Neuronal stem cell (in vitro differentiated cells): ENCODE measurements around the gene LMTK3.
A peak's percentile ranks its signal among the peaks of the same experiment; 100 is the strongest.

ENCODE experiments used
- DNase-seq: peaks from one replicate; pipeline ENCODE4 v3.0.0-alpha.2; 2013; ENCODE audit warnings: low spot score
- H2AFZ ChIP-seq: one replicate; pipeline ENCODE4 v1.6.1; 2013; ENCODE audit warnings: mild to moderate bottlenecking, low read length, inconsistent platforms
- H2AK5ac ChIP-seq: 2 replicates; pipeline ENCODE4 v1.6.1; 2013; ENCODE audit warnings: low read depth, mild to moderate bottlenecking, inconsistent platforms, low read length, moderate library complexity, mixed read lengths
- H2BK120ac ChIP-seq: 2 replicates; pipeline ENCODE4 v1.6.1; 2013; ENCODE audit warnings: low read depth, mild to moderate bottlenecking, inconsistent platforms, low read length, moderate library complexity, mixed read lengths
- H2BK12ac ChIP-seq: one replicate; pipeline ENCODE4 v1.6.1; 2013; ENCODE audit warnings: low read length, inconsistent platforms
- H2BK15ac ChIP-seq: 2 replicates; pipeline ENCODE4 v1.6.1; 2013; ENCODE audit warnings: mild to moderate bottlenecking, low read length, inconsistent platforms, mixed read lengths
- H2BK5ac ChIP-seq: one replicate; pipeline ENCODE4 v1.6.1; 2013; ENCODE audit warnings: inconsistent platforms, mild to moderate bottlenecking, low read length, moderate library complexity
- H3K14ac ChIP-seq: one replicate; pipeline ENCODE4 v1.6.1; 2013; ENCODE audit warnings: low read length, inconsistent platforms
- H3K18ac ChIP-seq: 2 replicates; pipeline ENCODE4 v1.6.1; 2013; ENCODE audit warnings: low read length, inconsistent platforms
- H3K23ac ChIP-seq: 2 replicates; pipeline ENCODE4 v1.6.1; 2013; ENCODE audit warnings: low read depth, mild to moderate bottlenecking, mixed read lengths, low read length, inconsistent platforms; ENCODE audit not compliant: poor library complexity
- H3K27ac ChIP-seq: replicated peaks from 3 replicates; pipeline ENCODE4 v1.5.1; 2013; ENCODE audit warnings: low read length, inconsistent platforms
- H3K27me3 ChIP-seq, 3 experiments: 2 replicates each; pipeline ENCODE4 v1.6.1; 2013; ENCODE audit warnings: low read length in 3 of 3, mild to moderate bottlenecking in 2 of 3, inconsistent platforms in 1 of 3, low read depth in 1 of 3, mixed read lengths in 1 of 3, moderate library complexity in 1 of 3; ENCODE audit not compliant: control insufficient read depth in 3 of 3, insufficient read depth in 3 of 3
- H3K36me3 ChIP-seq, 2 donors: replicated peaks in 1 of 2; 2 replicates each; pipeline ENCODE4 v1.6.1; 2013; ENCODE audit warnings: low read length in 2 of 2; ENCODE audit not compliant: control insufficient read depth in 2 of 2, insufficient read depth in 2 of 2
- H3K4ac ChIP-seq: 2 replicates; pipeline ENCODE4 v1.6.1; 2013; ENCODE audit warnings: inconsistent platforms, mild to moderate bottlenecking, low read length, moderate library complexity
- H3K4me1 ChIP-seq, 2 donors: 1 replicate in 1 of 2; 2 replicates in 1 of 2; pipeline ENCODE4 v1.6.1; 2013; ENCODE audit warnings: low read length in 2 of 2, low read depth in 1 of 2; ENCODE audit not compliant: control insufficient read depth in 2 of 2, insufficient read depth in 1 of 2
- H3K4me2 ChIP-seq: one replicate; pipeline ENCODE4 v1.6.1; 2013; ENCODE audit warnings: mild to moderate bottlenecking, low read length, inconsistent platforms; ENCODE audit not compliant: insufficient read depth, poor library complexity, severe bottlenecking
- H3K4me3 ChIP-seq, 2 donors: 2 replicates each; pipeline ENCODE4 v1.5.1; 2013; ENCODE audit warnings: low read length in 2 of 2, mild to moderate bottlenecking in 2 of 2, inconsistent platforms in 1 of 2, moderate library complexity in 1 of 2
- H3K79me1 ChIP-seq: one replicate; pipeline ENCODE4 v1.6.1; 2013; ENCODE audit warnings: low read depth, mild to moderate bottlenecking, inconsistent platforms, low read length, moderate library complexity
- H3K9ac ChIP-seq: one replicate; pipeline ENCODE4 v1.6.1; 2013; ENCODE audit warnings: mild to moderate bottlenecking, low read depth, low read length, inconsistent platforms; ENCODE audit not compliant: poor library complexity
- H3K9me3 ChIP-seq, 2 donors: replicated peaks in 1 of 2; 2 replicates each; pipeline versions ENCODE3 to v1.6.1; 2013; ENCODE audit warnings: low read length in 2 of 2, mild to moderate bottlenecking in 2 of 2, inconsistent platforms in 1 of 2, low read depth in 1 of 2, mixed read lengths in 1 of 2, moderate library complexity in 1 of 2; ENCODE audit not compliant: control insufficient read depth in 2 of 2, insufficient read depth in 1 of 2
- H4K8ac ChIP-seq: one replicate; pipeline ENCODE4 v1.6.1; 2013; ENCODE audit warnings: low read depth, mild to moderate bottlenecking, inconsistent platforms, low read length, moderate library complexity
- H4K91ac ChIP-seq: one replicate; pipeline ENCODE4 v1.6.1; 2013; ENCODE audit warnings: low read length, low read depth, mild to moderate bottlenecking, inconsistent platforms; ENCODE audit not compliant: poor library complexity
- WGBS, 2 donors: extraction: QIAGEN DNeasy Blood & Tissue Kit; methylation state at CpG; one replicate each; pipeline ENCODE4 v1.1.7; 2013; ENCODE audit warnings: missing lambda C conversion rate in 2 of 2, mixed read lengths in 1 of 2; ENCODE audit not compliant: insufficient read length in 2 of 2, insufficient replicate concordance in 1 of 2; ENCODE audit errors: extremely low coverage in 2 of 2; 5-methylcytosine and 5-hydroxymethylcytosine counted together

Gene LMTK3

DNA sequence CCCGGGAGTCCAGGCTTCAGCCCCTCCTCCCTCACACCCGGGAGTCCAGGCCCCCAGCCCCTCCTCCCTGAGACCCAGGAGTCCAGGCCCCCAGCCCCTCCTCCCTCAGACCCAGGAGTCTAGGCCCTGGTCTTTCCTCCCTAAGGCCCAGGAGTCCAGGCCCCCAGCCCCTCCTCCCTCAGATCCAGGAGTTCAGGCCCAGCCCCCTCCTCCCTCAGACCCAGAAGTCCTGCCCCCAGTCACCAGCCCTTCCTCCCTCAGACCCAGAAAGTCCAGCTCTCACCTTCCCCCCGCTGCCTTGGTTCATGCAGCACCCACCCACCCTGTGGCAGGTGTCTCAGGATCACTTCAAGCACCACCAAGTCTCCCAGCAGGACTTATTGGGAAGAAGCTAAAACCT is 28.3 kb downstream of the LMTK3 start:
- Histone ChIP-seq H4K91ac (no peak overlapping the region), H2AFZ (no peak overlapping the region), H3K18ac (no peak overlapping the region), H2AK5ac (no peak overlapping the region), H3K9ac (no peak overlapping the region), H2BK5ac (no peak overlapping the region), H4K8ac (peak overlapping the region; percentile 82), H3K27me3 (no peaks in the 10 kb centered on the region), H3K4me2 (no peak overlapping the region), H3K23ac (no peak overlapping the region), H2BK12ac (no peak overlapping the region), H3K79me1 (peaks cover 3% of the 10 kb centered on the region), H3K4me1 (no peaks in the 10 kb centered on the region), H3K14ac (no peak overlapping the region), H3K36me3 (peaks cover 18 to 50% of the 10 kb centered on the region in 2 donors), H3K27ac (no peak overlapping the region), H2BK120ac (no peak overlapping the region), H3K9me3 (no peaks in the 10 kb centered on the region), H3K4me3 (no peak overlapping the region), H2BK15ac (no peak overlapping the region), H3K4ac (no peak overlapping the region)
- DNase-seq, result no peak
- WGBS, 2 donors, result no CpG with 5 or more reads among the region's 3 CpGs

DNA sequence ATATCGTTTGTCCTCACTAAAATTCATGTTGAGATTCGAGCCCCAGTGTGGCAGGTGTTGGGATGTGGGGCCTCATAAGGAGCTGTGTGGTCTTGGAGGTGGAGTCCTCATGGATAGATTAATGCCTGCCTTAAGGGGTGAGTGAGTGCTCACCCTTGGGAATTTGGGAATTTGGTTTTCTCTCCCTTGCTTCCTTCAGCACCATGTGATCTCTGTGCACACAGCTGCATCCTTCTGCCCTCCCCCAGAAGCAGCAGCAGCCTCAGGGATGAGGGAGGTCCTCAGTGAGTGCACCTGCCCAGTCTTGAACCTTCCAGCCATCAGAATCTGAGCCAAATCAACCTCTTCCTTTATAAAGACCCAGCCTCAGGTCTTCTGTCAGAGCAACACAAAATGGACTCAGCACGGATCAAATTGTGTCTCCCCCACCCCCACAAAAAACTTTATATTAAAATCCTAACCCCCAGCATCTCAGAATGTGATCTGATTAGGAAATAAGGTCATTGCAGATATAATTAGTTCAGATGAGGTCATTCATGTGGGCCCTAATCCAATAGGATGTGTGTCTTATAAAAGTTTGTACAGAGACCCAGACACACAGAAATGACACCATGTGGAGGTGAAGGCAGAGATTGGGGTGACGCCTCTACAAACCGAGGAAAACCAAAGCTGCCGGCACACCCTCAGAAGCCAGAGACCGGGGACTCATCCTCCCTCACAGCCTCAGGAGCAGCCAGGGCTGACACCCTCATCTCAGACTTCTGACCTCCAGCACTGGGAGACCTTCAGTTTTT is 29.6 kb downstream of the LMTK3 start:
- H3K27me3 ChIP-seq, result no peaks in the 10 kb centered on the region
- WGBS, 2 donors, result no CpG with 5 or more reads among the region's 7 CpGs
- H3K4me2 ChIP-seq, result no peak overlapping the region
- H3K18ac ChIP-seq, result no peak overlapping the region
- H2AFZ ChIP-seq, result no peak overlapping the region
- H2AK5ac ChIP-seq, result no peak overlapping the region
- H3K23ac ChIP-seq, result no peak overlapping the region
- no peak overlapping the region for H4K91ac ChIP-seq
- no peak overlapping the region for H3K27ac ChIP-seq
- peaks cover 3% of the 10 kb centered on the region for H3K79me1 ChIP-seq
- H2BK12ac ChIP-seq, result no peak overlapping the region
- no peak overlapping the region for H2BK120ac ChIP-seq
- H4K8ac ChIP-seq, result no peak overlapping the region
- H3K9me3 ChIP-seq, result no peaks in the 10 kb centered on the region
- no peak overlapping the region for H3K4me3 ChIP-seq
- H3K36me3 ChIP-seq, result peaks cover 26 to 63% of the 10 kb centered on the region in 2 donors
- no peak overlapping the region for H3K14ac ChIP-seq
- no peaks in the 10 kb centered on the region for H3K4me1 ChIP-seq
- no peak overlapping the region for H2BK5ac ChIP-seq
- no peak overlapping the region for H3K4ac ChIP-seq
- no peak overlapping the region for H2BK15ac ChIP-seq
- no peak for DNase-seq
- H3K9ac ChIP-seq, result no peak overlapping the region

DNA sequence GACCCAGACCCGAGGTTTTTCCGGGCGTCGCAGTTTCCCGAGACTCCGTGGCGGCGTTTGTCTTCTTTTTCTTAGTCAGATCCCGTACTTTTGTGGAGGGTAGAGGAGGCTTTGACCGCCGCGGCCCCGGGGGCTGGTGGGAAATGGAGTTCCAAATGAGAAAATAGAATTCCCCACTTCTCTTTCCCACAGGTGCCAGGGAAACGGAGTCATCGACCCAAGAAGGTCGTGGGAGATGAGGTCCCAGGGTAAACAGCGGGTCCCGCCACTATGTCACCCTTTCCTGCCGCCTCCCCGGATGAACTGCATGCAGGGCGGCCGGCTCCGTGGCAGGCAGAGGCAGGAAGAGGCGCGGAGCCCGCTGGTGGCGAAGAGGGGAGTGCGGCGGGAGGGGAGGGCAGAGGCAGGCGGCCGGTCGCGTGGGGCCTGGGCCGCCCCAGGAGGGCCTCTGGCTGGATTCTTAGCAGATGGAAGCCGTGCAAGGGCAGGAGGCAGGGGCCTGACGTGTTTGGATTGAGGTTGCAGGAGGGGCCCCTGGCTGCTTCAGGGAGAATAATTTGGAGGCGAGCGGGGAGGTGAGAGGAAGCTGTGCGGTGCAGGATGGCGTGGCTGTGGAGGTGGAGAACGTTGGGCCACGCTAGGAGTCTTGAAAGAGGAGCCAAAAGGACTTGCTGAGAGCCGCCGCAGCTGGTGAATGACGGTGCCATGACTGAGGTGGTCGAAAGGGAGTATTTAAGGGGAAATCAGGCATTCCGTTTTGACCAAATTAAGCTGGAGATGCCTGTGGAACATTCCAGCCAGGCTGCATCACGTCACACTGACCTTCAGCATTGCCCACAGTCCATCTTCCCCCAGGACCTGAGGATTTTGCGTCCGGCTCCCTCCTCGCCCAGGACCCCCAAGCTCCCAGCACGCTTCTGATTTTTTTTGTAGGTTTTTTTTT is 30.8 kb downstream of the LMTK3 start:
- no peak overlapping the region for H3K4me2 ChIP-seq
- no peak overlapping the region for H2BK12ac ChIP-seq
- peaks cover 36 to 74% of the 10 kb centered on the region in 2 donors for H3K36me3 ChIP-seq
- no peak overlapping the region for H4K8ac ChIP-seq
- H4K91ac ChIP-seq, result no peak overlapping the region
- no peaks in the 10 kb centered on the region for H3K27me3 ChIP-seq
- WGBS, 2 donors, result no CpG with 5 or more reads among the region's 52 CpGs
- H3K4me3 ChIP-seq, result no peak overlapping the region
- no peak overlapping the region for H3K27ac ChIP-seq
- H3K9me3 ChIP-seq, result no peaks in the 10 kb centered on the region
- no peaks in the 10 kb centered on the region for H3K4me1 ChIP-seq
- no peak overlapping the region for H3K4ac ChIP-seq
- peak overlapping the region; percentile 3 for H3K14ac ChIP-seq
- H3K23ac ChIP-seq, result peak overlapping the region; percentile 65
- no peak overlapping the region for H2BK15ac ChIP-seq
- peak overlapping the region; percentile 70 for H3K9ac ChIP-seq
- no peak for DNase-seq
- H3K18ac ChIP-seq, result peak overlapping the region; percentile 57
- H2BK120ac ChIP-seq, result no peak overlapping the region
- peaks cover 3% of the 10 kb centered on the region for H3K79me1 ChIP-seq
- H2BK5ac ChIP-seq, result peak overlapping the region; percentile 22
- H2AK5ac ChIP-seq, result peak overlapping the region; percentile 33
- H2AFZ ChIP-seq, result no peak overlapping the region

DNA sequence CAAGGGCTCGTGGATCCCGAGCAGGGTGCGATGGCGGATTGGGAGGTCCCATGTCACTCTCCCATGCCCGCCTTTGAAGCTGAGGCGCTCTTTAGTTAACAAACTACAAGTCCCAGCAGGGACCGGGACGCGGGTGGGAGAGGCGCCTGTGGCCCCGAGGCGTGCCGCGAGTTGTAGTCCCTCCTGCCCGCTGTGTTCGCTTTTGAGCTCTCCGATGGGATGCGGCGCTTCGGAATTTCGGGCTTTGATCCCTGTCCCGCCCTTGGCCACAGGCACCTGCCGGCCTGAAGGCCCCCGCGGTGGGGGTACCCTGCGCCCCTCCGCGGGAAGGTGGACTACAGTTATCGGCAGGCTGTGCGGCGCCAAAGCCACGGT is 31.5 kb downstream of the LMTK3 start:
- Histone ChIP-seq H3K27ac (no peak overlapping the region), H3K36me3 (peaks cover 42 to 81% of the 10 kb centered on the region in 2 donors), H2AFZ (no peak overlapping the region), H2BK5ac (peak overlapping the region; percentile 22), H2AK5ac (peak overlapping the region; percentile 33), H3K79me1 (peaks cover 3% of the 10 kb centered on the region), H2BK15ac (no peak overlapping the region), H3K23ac (no peak overlapping the region), H2BK12ac (no peak overlapping the region), H4K91ac (no peak overlapping the region), H3K9ac (no peak overlapping the region), H3K4me2 (no peak overlapping the region), H4K8ac (peak overlapping the region; percentile 4), H3K4me3 (no peak overlapping the region), H3K4ac (no peak overlapping the region), H2BK120ac (no peak overlapping the region), H3K4me1 (no peaks in the 10 kb centered on the region), H3K9me3 (no peaks in the 10 kb centered on the region), H3K27me3 (no peaks in the 10 kb centered on the region), H3K18ac (no peak overlapping the region), H3K14ac (no peak overlapping the region)
- no peak for DNase-seq
- no CpG with 5 or more reads among the region's 32 CpGs for WGBS, 2 donors
